DND-41 (cell line): ENCODE measurements around the gene PTPN9.
A peak's percentile ranks its signal among the peaks of the same experiment; 100 is the strongest.

Experiments
- ATAC-seq: fragments of 200-7000 bp; cut with Tn5 transposase; 3 replicates; pipeline ENCODE4 v1.9.1; 2021; ENCODE audit warnings: low read depth; ENCODE audit not compliant: insufficient read depth
- DNase-seq: peaks from one replicate; pipeline ENCODE4 v3.0.0-alpha.2; 2020
- H2AFZ ChIP-seq: 2 replicates; pipeline ENCODE4 v1.6.0; 2012; ENCODE audit warnings: low read depth, low read length
- H3K27ac ChIP-seq: 2 replicates; pipeline ENCODE4 v1.5.1; 2012; ENCODE audit warnings: low read length, inconsistent platforms
- H3K27me3 ChIP-seq: fragments of 200-600 bp; sonication (generic); 2 replicates; pipeline ENCODE4 v1.6.0; 2012; ENCODE audit warnings: low read length, mild to moderate bottlenecking, inconsistent platforms; ENCODE audit not compliant: insufficient read depth, poor library complexity
- H3K36me3 ChIP-seq: 2 replicates; pipeline ENCODE4 v1.5.1; 2012; ENCODE audit warnings: low read length, inconsistent platforms; ENCODE audit not compliant: insufficient read depth
- H3K4me1 ChIP-seq: 2 replicates; pipeline ENCODE4 v1.5.1; 2012; ENCODE audit warnings: mild to moderate bottlenecking, low read length; ENCODE audit not compliant: insufficient read depth
- H3K4me2 ChIP-seq: 2 replicates; pipeline ENCODE4 v1.6.0; 2012; ENCODE audit warnings: mild to moderate bottlenecking, moderate library complexity, low read length, inconsistent platforms; ENCODE audit not compliant: insufficient read depth
- H3K4me3 ChIP-seq, 2 experiments: fragments of 200-600 bp in 1 of 2; shearing (Covaris generic) in 1 of 2; 2 replicates each; pipeline ENCODE4 v1.5.1; 2012 to 2016; ENCODE audit warnings: inconsistent platforms in 2 of 2, low read length in 2 of 2, mild to moderate bottlenecking in 2 of 2, low read depth in 1 of 2, moderate library complexity in 1 of 2
- H3K79me2 ChIP-seq: 2 replicates; pipeline ENCODE4 v1.6.0; 2012; ENCODE audit warnings: low read length, inconsistent platforms; ENCODE audit not compliant: insufficient read depth
- H3K9ac ChIP-seq: 2 replicates; pipeline ENCODE4 v1.6.0; 2012; ENCODE audit warnings: low read depth, mild to moderate bottlenecking, inconsistent platforms, low read length, moderate library complexity
- H3K9me3 ChIP-seq: 2 replicates; pipeline ENCODE4 v1.5.1; 2012; ENCODE audit warnings: low read length, moderate library complexity, mild to moderate bottlenecking, inconsistent platforms; ENCODE audit not compliant: insufficient read depth, severe bottlenecking
- H4K20me1 ChIP-seq: 2 replicates; pipeline ENCODE4 v1.6.0; 2012; ENCODE audit warnings: low read length; ENCODE audit not compliant: insufficient read depth
- CTCF ChIP-seq: IDR thresholded peaks from 2 replicates; pipeline ENCODE4 v1.5.1; 2012; ENCODE audit warnings: borderline replicate concordance, low read length, moderate library complexity, mild to moderate bottlenecking; ENCODE audit not compliant: poor library complexity, severe bottlenecking; ENCODE audit errors: extremely low read depth
- EZH2 ChIP-seq: IDR thresholded peaks from 3 replicates; pipeline ENCODE4 v1.6.1; 2012; ENCODE audit warnings: borderline replicate concordance, low read depth, mild to moderate bottlenecking, moderate library complexity, low read length, inconsistent platforms; ENCODE audit not compliant: severe bottlenecking

Gene PTPN9

GRCh38 chr15:75533945-75534344, 45.2 kb downstream of the PTPN9 start:
- no peak for ATAC-seq
- H3K27me3 ChIP-seq: no peaks in the 10 kb centered on the region
- H3K4me3 ChIP-seq: no peak overlapping the region
- DNase-seq: no peak
- H2AFZ ChIP-seq: no peak overlapping the region
- TF ChIP-seq CTCF (no peak), EZH2 (no peak)
- H3K36me3 ChIP-seq: peaks cover 4% of the 10 kb centered on the region; the same call in 1 of the 2 replicates
- H3K27ac ChIP-seq: no peak overlapping the region
- no peaks in the 10 kb centered on the region for H3K4me1 ChIP-seq
- H4K20me1 ChIP-seq: peaks cover 5% of the 10 kb centered on the region; the same call in 1 of the 2 replicates
- no peak overlapping the region for H3K9ac ChIP-seq
- no peaks in the 10 kb centered on the region for H3K9me3 ChIP-seq
- peaks cover 57% of the 10 kb centered on the region for H3K79me2 ChIP-seq
- no peak overlapping the region for H3K4me2 ChIP-seq

GRCh38 chr15:75532413-75533250, 46.5 kb downstream of the PTPN9 start:
- TF ChIP-seq CTCF (peak; percentile 19), EZH2 (no peak)
- peaks cover 54% of the 10 kb centered on the region for H3K79me2 ChIP-seq
- H3K36me3 ChIP-seq: peaks cover 4% of the 10 kb centered on the region; the same call in 1 of the 2 replicates
- no peak for ATAC-seq
- no peak overlapping the region for H3K27ac ChIP-seq
- no peak overlapping the region for H3K4me2 ChIP-seq
- no peak overlapping the region for H2AFZ ChIP-seq
- no peaks in the 10 kb centered on the region for H3K27me3 ChIP-seq
- H3K4me1 ChIP-seq: no peaks in the 10 kb centered on the region
- no peak overlapping the region for H3K4me3 ChIP-seq
- H4K20me1 ChIP-seq: peaks cover 5% of the 10 kb centered on the region; the same call in 1 of the 2 replicates
- DNase-seq: no peak
- no peak overlapping the region for H3K9ac ChIP-seq
- H3K9me3 ChIP-seq: no peaks in the 10 kb centered on the region

GRCh38 chr15:75531041-75531450, 48.1 kb downstream of the PTPN9 start:
- Histone ChIP-seq H4K20me1 (peaks cover 5% of the 10 kb centered on the region; the same call in 1 of the 2 replicates), H3K79me2 (peaks cover 46% of the 10 kb centered on the region), H3K4me3 (no peak overlapping the region), H2AFZ (no peak overlapping the region), H3K36me3 (peaks cover 16% of the 10 kb centered on the region), H3K4me1 (no peaks in the 10 kb centered on the region), H3K27ac (no peak overlapping the region), H3K4me2 (no peak overlapping the region), H3K27me3 (no peaks in the 10 kb centered on the region), H3K9ac (no peak overlapping the region), H3K9me3 (no peaks in the 10 kb centered on the region)
- no peak for ATAC-seq
- no peak for DNase-seq
- TF ChIP-seq CTCF (no peak), EZH2 (no peak)
